Astrocyte of the spinal cord (primary cell): ENCODE data around the gene OLFM4.

Experiments
- DNase-seq: peaks from one replicate; pipeline ENCODE4 v3.0.0; 2011; ENCODE audit warnings: low read depth, low spot score
- H3K4me3 ChIP-seq: 2 replicates; pipeline ENCODE4 v1.5.1; 2011; ENCODE audit warnings: low read depth, mild to moderate bottlenecking, low read length, moderate library complexity
- CTCF ChIP-seq: IDR thresholded peaks from 2 replicates; pipeline ENCODE4 v1.5.1; 2012; ENCODE audit warnings: low read depth, mild to moderate bottlenecking, low read length, inconsistent platforms
- in situ Hi-C: cut with HindIII; loops from 2 replicates; pipeline ENCODE4 v1.10.0; 2017; ENCODE audit warnings: low sequenced_read_pairs

The OLFM4 gene

GRCh38 chr13:52992110-52992509 is 36.5 kb upstream of the OLFM4 start:
- DNase-seq: no peak
- in situ Hi-C loops: no loop called here
- H3K4me3 ChIP-seq: no peak overlapping the region
- TF ChIP-seq CTCF: no peak

GRCh38 chr13:52994051-52994450 is 34.6 kb upstream of the OLFM4 start:
- no peak for TF ChIP-seq CTCF
- in situ Hi-C loops: no loop called here
- no peak overlapping the region for H3K4me3 ChIP-seq
- no peak for DNase-seq

- in situ Hi-C loops: no loop called here
Observed at GRCh38 chr13:52994865-52995264, 33.7 kb upstream of the OLFM4 start.

GRCh38 chr13:52995946-52996345 is 32.7 kb upstream of the OLFM4 start:
- no peak overlapping the region for H3K4me3 ChIP-seq
- TF ChIP-seq CTCF: no peak
- in situ Hi-C loops: no loop called here
- no peak for DNase-seq

More at GRCh38 chr13:52994865-52995264, 33.7 kb upstream of the OLFM4 start:
- no peak for DNase-seq
- H3K4me3 ChIP-seq: no peak overlapping the region
- no peak for TF ChIP-seq CTCF

- H3K4me3 ChIP-seq: no peak overlapping the region
- no peak for TF ChIP-seq CTCF
- in situ Hi-C loops: no loop called here
- DNase-seq: no peak
Observed at GRCh38 chr13:52997951-52998876, 30.4 kb upstream of the OLFM4 start.

- in situ Hi-C loops: no loop called here
- no peak for TF ChIP-seq CTCF
- no peak overlapping the region for H3K4me3 ChIP-seq
- DNase-seq: no peak
Observed at GRCh38 chr13:52999093-52999696, 29.4 kb upstream of the OLFM4 start.
